ENCODE measurements around the gene NUTF2.
"Not testable (repeated sequence)": the region's sequence is repeated elsewhere in the genome, so short reads cannot be mapped to it uniquely, and the experiment has no call there.

Gene NUTF2

GRCh38 chr16:67861877-67862276 lies 15.1 kb downstream of the NUTF2 start:
- no peak for TF ChIP-seq CTCF (IDR thresholded peaks at IDR 0.05; ENCODE audit: poor library complexity, severe bottlenecking)
- no peaks in the 10 kb centered on the region for H3K27me3 ChIP-seq (ENCODE audit: insufficient read depth, poor library complexity, severe bottlenecking)
- peaks cover 42% of the 10 kb centered on the region for H3K36me3 ChIP-seq (ENCODE audit: low read depth)
- H3K27ac ChIP-seq (ENCODE audit: poor library complexity, severe bottlenecking): no peak overlapping the region
- H3K9me3 ChIP-seq (ENCODE audit: severe bottlenecking): no peaks in the 10 kb centered on the region
- DNase-seq (ENCODE audit: low spot score): no peak
- H3K4me1 ChIP-seq (ENCODE audit: insufficient read depth, poor library complexity, severe bottlenecking): peaks cover 26% of the 10 kb centered on the region
- no peak for ATAC-seq (ENCODE audit: low read depth)
- no peak overlapping the region for H3K4me3 ChIP-seq (ENCODE audit: severe bottlenecking)

GRCh38 chr16:67862623-67863583 lies 16.2 kb downstream of the NUTF2 start:
- peaks cover 53% of the 10 kb centered on the region for H3K36me3 ChIP-seq (ENCODE audit: low read depth)
- H3K9me3 ChIP-seq (ENCODE audit: severe bottlenecking): no peaks in the 10 kb centered on the region
- peaks cover 17% of the 10 kb centered on the region for H3K4me1 ChIP-seq (ENCODE audit: insufficient read depth, poor library complexity, severe bottlenecking)
- no peaks in the 10 kb centered on the region for H3K27me3 ChIP-seq (ENCODE audit: insufficient read depth, poor library complexity, severe bottlenecking)
- H3K4me3 ChIP-seq (ENCODE audit: severe bottlenecking): no peak overlapping the region
- TF ChIP-seq CTCF (IDR thresholded peaks at IDR 0.05; ENCODE audit: poor library complexity, severe bottlenecking): no peak
- no peak for DNase-seq (ENCODE audit: low spot score)
- no peak for ATAC-seq (ENCODE audit: low read depth)
- H3K27ac ChIP-seq (ENCODE audit: poor library complexity, severe bottlenecking): no peak overlapping the region

- H3K27ac ChIP-seq (ENCODE audit: poor library complexity, severe bottlenecking); ATAC-seq (ENCODE audit: low read depth); H3K9me3 ChIP-seq (ENCODE audit: severe bottlenecking); H3K4me3 ChIP-seq (ENCODE audit: severe bottlenecking); DNase-seq (ENCODE audit: low spot score); H3K27me3 ChIP-seq (ENCODE audit: insufficient read depth, poor library complexity, severe bottlenecking): not testable (repeated sequence)
- peaks cover 64% of the 10 kb centered on the region for H3K36me3 ChIP-seq (ENCODE audit: low read depth)
- peaks cover 12% of the 10 kb centered on the region for H3K4me1 ChIP-seq (ENCODE audit: insufficient read depth, poor library complexity, severe bottlenecking)
Observed at GRCh38 chr16:67864044-67864443, 17.3 kb downstream of the NUTF2 start.

DNA sequence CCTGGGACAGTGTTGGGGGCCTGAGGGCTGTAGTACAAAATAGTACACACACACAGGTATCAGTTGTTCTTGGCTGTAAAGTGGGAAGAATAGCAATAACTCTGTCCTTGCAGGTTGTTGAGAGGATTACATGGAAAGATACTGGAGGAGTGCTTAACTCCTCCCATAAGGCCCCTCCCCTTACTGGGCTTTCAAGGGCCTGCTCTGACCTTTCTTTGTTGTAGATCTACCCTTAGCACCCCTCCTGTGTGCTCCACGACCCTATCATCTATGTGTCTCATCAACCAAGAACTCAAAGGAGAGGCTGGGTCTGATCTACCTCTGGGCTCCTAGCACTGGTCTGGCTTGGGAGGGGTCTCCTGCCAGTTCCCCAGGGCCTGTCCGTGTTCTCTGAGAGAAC lies 17.9 kb downstream of the NUTF2 start:
- ATAC-seq (ENCODE audit: low read depth) (no peak), DNase-seq (ENCODE audit: low spot score) (no peak)
- Histone ChIP-seq H3K9me3 (ENCODE audit: severe bottlenecking) (no peaks in the 10 kb centered on the region), H3K4me3 (ENCODE audit: severe bottlenecking) (no peak overlapping the region), H3K36me3 (ENCODE audit: low read depth) (peaks cover 70% of the 10 kb centered on the region), H3K27ac (ENCODE audit: poor library complexity, severe bottlenecking) (no peak overlapping the region), H3K4me1 (ENCODE audit: insufficient read depth, poor library complexity, severe bottlenecking) (peaks cover 12% of the 10 kb centered on the region), H3K27me3 (ENCODE audit: insufficient read depth, poor library complexity, severe bottlenecking) (no peaks in the 10 kb centered on the region)
- no peak for TF ChIP-seq CTCF (IDR thresholded peaks at IDR 0.05; ENCODE audit: poor library complexity, severe bottlenecking)

DNA sequence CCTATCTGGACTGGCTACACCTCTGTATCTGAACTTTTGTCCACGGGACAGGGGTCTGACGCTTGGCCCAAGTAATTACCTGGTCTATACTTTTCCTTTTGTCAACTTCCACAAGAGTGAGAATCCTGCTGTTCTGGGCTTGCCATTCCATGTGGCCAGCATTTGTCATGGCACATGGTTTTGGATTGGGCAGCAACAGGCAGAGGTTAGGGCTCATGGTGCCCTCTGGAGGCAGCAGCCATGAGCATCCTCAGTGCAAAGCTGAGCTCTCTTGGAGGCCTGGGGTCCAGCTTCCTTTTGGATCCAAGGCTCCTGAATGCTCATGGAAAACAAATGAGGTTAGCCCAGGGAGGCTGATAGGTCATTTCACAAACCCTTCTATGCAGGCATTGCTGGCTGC lies 18.6 kb downstream of the NUTF2 start:
- H3K4me3 ChIP-seq (ENCODE audit: severe bottlenecking): no peak overlapping the region
- ATAC-seq (ENCODE audit: low read depth) (peak; percentile 55; the same call in 2 of the 3 replicates), DNase-seq (ENCODE audit: low spot score) (no peak)
- H3K4me1 ChIP-seq (ENCODE audit: insufficient read depth, poor library complexity, severe bottlenecking): peaks cover 9% of the 10 kb centered on the region
- peak; percentile 52 for TF ChIP-seq CTCF (IDR thresholded peaks at IDR 0.05; ENCODE audit: poor library complexity, severe bottlenecking)
- no peaks in the 10 kb centered on the region for H3K9me3 ChIP-seq (ENCODE audit: severe bottlenecking)
- H3K36me3 ChIP-seq (ENCODE audit: low read depth): peaks cover 72% of the 10 kb centered on the region
- H3K27me3 ChIP-seq (ENCODE audit: insufficient read depth, poor library complexity, severe bottlenecking): no peaks in the 10 kb centered on the region
- no peak overlapping the region for H3K27ac ChIP-seq (ENCODE audit: poor library complexity, severe bottlenecking)
